ENCODE data around the gene RAB10. TPM values are rescaled to one million over a fixed set of nuclear protein-coding genes. Genes with fewer than 3 reads are reported as not detected.

RAB10 gene
- polyA plus RNA-seq, 1 donor (not counting 4 experiments of a cell fraction or from before 2014, with no cell fraction given): 252 TPM

DNA sequence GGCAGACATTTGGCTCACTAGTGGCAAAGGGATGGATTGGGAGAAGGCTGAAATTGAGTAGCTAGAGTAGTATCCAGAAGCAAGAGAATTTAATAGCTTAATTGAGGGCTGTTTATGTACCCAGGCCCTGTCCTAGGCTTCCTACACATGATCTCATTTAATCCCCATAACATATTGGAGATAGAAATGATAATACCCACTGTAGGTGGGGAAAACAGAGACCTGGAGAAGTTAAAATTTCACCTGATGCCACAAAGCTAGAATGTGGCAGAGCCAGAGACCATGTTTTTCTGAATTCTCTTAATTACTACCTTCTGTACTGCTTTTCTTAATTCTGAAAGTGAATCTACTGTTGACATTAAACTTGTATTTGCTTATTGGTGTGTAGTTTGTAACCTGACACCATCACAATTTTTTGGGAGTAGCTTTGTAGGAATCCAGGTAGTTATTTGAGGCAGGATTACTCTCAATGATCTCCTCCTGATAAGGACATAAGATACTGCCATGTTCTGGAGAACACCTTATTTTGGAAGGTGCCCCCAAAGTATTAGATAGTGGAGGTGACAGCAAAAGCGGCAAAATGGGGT lies 42.2 kb downstream of the RAB10 start:
- TF ChIP-seq, protein P1, sequence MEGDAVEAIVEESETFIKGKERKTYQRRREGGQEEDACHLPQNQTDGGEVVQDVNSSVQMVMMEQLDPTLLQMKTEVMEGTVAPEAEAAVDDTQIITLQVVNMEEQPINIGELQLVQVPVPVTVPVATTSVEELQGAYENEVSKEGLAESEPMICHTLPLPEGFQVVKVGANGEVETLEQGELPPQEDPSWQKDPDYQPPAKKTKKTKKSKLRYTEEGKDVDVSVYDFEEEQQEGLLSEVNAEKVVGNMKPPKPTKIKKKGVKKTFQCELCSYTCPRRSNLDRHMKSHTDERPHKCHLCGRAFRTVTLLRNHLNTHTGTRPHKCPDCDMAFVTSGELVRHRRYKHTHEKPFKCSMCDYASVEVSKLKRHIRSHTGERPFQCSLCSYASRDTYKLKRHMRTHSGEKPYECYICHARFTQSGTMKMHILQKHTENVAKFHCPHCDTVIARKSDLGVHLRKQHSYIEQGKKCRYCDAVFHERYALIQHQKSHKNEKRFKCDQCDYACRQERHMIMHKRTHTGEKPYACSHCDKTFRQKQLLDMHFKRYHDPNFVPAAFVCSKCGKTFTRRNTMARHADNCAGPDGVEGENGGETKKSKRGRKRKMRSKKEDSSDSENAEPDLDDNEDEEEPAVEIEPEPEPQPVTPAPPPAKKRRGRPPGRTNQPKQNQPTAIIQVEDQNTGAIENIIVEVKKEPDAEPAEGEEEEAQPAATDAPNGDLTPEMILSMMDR (optimal IDR thresholded peaks at IDR 0.05 in 1 of 3, IDR thresholded peaks at IDR 0.05 in 1 of 3, conservative IDR thresholded peaks at IDR 0.05 in 1 of 3; ENCODE audit: extremely low read depth in 1 of 3, insufficient read depth in 2 of 3, low read length in 3 of 3): no peak
- TF ChIP-seq EZH2 (IDR thresholded peaks at IDR 0.05; ENCODE audit: low read length): no peak
- Histone ChIP-seq H3K27me3 (ENCODE audit: control insufficient read depth, extremely low read depth, insufficient read depth, low read length) (no peaks in the 10 kb centered on the region), H2AFZ (ENCODE audit: control insufficient read depth, low read length) (no peak overlapping the region), H3K4me1 (ENCODE audit: control insufficient read depth, extremely low read depth, insufficient read depth, low read length) (peaks cover 9% of the 10 kb centered on the region), H3K79me2 (ENCODE audit: control insufficient read depth, insufficient read depth, low read length) (peaks cover 99% of the 10 kb centered on the region), H3K4me3 (ENCODE audit: control insufficient read depth in 2 of 3, extremely low read depth in 1 of 3, insufficient read depth in 2 of 3, low read depth in 1 of 3, low read length in 3 of 3) (no peak overlapping the region), H3K36me3 (ENCODE audit: control insufficient read depth in 2 of 2, extremely low read depth in 1 of 2, insufficient read depth in 2 of 2, low read length in 2 of 2) (no peaks in the 10 kb centered on the region), H3K9me1 (ENCODE audit: control insufficient read depth, extremely low read depth, insufficient read depth, low read length) (no peaks in the 10 kb centered on the region), H3K9ac (ENCODE audit: control insufficient read depth, extremely low read depth, insufficient read depth, low read length) (no peak overlapping the region), H4K20me1 (ENCODE audit: control insufficient read depth, extremely low read depth, insufficient read depth, low read length) (peaks cover 28% of the 10 kb centered on the region), H3K4me2 (ENCODE audit: control insufficient read depth, extremely low read depth, insufficient read depth, low read depth, low read length) (no peak overlapping the region), H3K27ac (ENCODE audit: control insufficient read depth, insufficient read depth, low read length) (no peak overlapping the region), H3K9me3 (ENCODE audit: control insufficient read depth, low read depth, low read length) (no peaks in the 10 kb centered on the region)
- no peak for DNase-seq (ENCODE audit: low read depth, low spot score)
- dilution Hi-C loops (cut with MboI; ENCODE audit: extremely low pct_ligation_motif_present, low sequenced_read_pairs): no loop called here
- no peak for FAIRE-seq

- peaks cover 9% of the 10 kb centered on the region for H3K4me1 ChIP-seq (ENCODE audit: control insufficient read depth, extremely low read depth, insufficient read depth, low read length)
Measured at GRCh38 chr2:26077291-26077690, 43.4 kb downstream of the RAB10 start.

More at GRCh38 chr2:26077291-26077690, 43.4 kb downstream of the RAB10 start:
- Histone ChIP-seq H4K20me1 (ENCODE audit: control insufficient read depth, extremely low read depth, insufficient read depth, low read length) (peaks cover 24% of the 10 kb centered on the region), H3K4me2 (ENCODE audit: control insufficient read depth, extremely low read depth, insufficient read depth, low read depth, low read length) (no peak overlapping the region), H3K27ac (ENCODE audit: control insufficient read depth, insufficient read depth, low read length) (no peak overlapping the region), H3K4me3 (ENCODE audit: control insufficient read depth in 2 of 3, extremely low read depth in 1 of 3, insufficient read depth in 2 of 3, low read depth in 1 of 3, low read length in 3 of 3) (no peak overlapping the region), H2AFZ (ENCODE audit: control insufficient read depth, low read length) (no peak overlapping the region), H3K9ac (ENCODE audit: control insufficient read depth, extremely low read depth, insufficient read depth, low read length) (no peak overlapping the region), H3K27me3 (ENCODE audit: control insufficient read depth, extremely low read depth, insufficient read depth, low read length) (no peaks in the 10 kb centered on the region), H3K79me2 (ENCODE audit: control insufficient read depth, insufficient read depth, low read length) (peaks cover 98% of the 10 kb centered on the region), H3K9me1 (ENCODE audit: control insufficient read depth, extremely low read depth, insufficient read depth, low read length) (no peaks in the 10 kb centered on the region), H3K9me3 (ENCODE audit: control insufficient read depth, low read depth, low read length) (no peaks in the 10 kb centered on the region), H3K36me3 (ENCODE audit: control insufficient read depth in 2 of 2, extremely low read depth in 1 of 2, insufficient read depth in 2 of 2, low read length in 2 of 2) (no peaks in the 10 kb centered on the region)
- DNase-seq (ENCODE audit: low read depth, low spot score) (no peak), FAIRE-seq (no peak)
- dilution Hi-C loops (cut with MboI; ENCODE audit: extremely low pct_ligation_motif_present, low sequenced_read_pairs): no loop called here
- no peak for TF ChIP-seq EZH2 (IDR thresholded peaks at IDR 0.05; ENCODE audit: low read length)
- TF ChIP-seq, protein P1 (optimal IDR thresholded peaks at IDR 0.05 in 1 of 3, IDR thresholded peaks at IDR 0.05 in 1 of 3, conservative IDR thresholded peaks at IDR 0.05 in 1 of 3; ENCODE audit: extremely low read depth in 1 of 3, insufficient read depth in 2 of 3, low read length in 3 of 3): no peak

Measured in keratinocyte (primary cell).